ENCODE results near the gene PAK3. TPM values are rescaled to one million over a fixed set of nuclear protein-coding genes. Genes with fewer than 3 reads are reported as not detected.

Gene PAK3
- total RNA-seq, 1 donor from 2014 or later: not detected

DNA sequence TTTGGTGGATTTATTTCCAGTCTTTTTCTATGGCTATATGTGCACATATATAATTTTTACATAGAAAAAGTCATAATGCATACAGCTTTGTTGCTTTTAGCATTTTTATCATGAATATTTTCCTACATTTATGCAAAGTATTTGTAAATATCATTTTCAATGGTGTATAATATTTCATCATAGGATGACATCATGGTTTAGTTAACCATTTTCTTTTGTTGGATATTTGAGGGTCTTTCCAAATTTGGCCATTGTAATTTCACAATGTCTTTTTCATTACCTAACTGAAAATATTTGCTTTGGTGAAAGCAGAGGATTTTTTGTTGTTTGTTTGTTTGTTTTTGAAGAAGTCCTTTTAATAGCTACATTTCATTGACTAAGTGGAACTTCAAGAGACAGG is 31.0 kb downstream of the PAK3 start:
- Mint-ChIP-seq H3K27ac (no peak overlapping the region), H3K4me1 (peaks cover 4% of the 10 kb centered on the region), H3K36me3 (ENCODE audit: low read depth) (no peaks in the 10 kb centered on the region), H3K27me3 (no peaks in the 10 kb centered on the region), H3K4me3 (no peak overlapping the region), H3K9me3 (no peaks in the 10 kb centered on the region)
- ChIA-PET CTCF (no interaction called here), POLR2A (no interaction called here)
- TF ChIP-seq, protein P1, sequence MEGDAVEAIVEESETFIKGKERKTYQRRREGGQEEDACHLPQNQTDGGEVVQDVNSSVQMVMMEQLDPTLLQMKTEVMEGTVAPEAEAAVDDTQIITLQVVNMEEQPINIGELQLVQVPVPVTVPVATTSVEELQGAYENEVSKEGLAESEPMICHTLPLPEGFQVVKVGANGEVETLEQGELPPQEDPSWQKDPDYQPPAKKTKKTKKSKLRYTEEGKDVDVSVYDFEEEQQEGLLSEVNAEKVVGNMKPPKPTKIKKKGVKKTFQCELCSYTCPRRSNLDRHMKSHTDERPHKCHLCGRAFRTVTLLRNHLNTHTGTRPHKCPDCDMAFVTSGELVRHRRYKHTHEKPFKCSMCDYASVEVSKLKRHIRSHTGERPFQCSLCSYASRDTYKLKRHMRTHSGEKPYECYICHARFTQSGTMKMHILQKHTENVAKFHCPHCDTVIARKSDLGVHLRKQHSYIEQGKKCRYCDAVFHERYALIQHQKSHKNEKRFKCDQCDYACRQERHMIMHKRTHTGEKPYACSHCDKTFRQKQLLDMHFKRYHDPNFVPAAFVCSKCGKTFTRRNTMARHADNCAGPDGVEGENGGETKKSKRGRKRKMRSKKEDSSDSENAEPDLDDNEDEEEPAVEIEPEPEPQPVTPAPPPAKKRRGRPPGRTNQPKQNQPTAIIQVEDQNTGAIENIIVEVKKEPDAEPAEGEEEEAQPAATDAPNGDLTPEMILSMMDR (IDR thresholded peaks at IDR 0.05): no peak
- ATAC-seq (ENCODE audit: low read depth) (no peak), DNase-seq (no peak)
- intact Hi-C loops (cut with micrococcal nuclease): no loop called here

DNA sequence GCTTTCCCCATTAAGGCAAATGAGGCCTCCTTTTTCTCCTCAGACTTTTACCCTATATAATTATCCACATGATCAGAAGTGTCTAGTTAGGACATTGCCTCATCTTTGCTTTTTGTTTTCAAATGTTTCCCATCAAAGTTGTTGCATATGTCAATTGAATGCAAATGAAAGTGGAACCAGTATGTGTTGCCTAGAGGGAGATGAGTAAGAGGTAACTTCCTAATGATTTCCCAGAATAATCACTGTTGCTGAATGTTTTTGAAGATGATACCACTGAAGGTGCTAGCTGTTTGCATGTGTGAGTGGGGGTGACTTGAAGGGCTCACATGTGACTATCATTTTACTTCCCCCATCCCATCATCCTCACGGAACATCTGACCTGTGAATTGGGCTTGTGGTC is 33.9 kb downstream of the PAK3 start:
- H3K9me3 Mint-ChIP-seq: no peaks in the 10 kb centered on the region
- CTCF ChIA-PET: no interaction called here
- H3K4me1 Mint-ChIP-seq: no peaks in the 10 kb centered on the region
- intact Hi-C loops (cut with micrococcal nuclease): no loop called here
- H3K4me3 Mint-ChIP-seq: no peak overlapping the region
- no peaks in the 10 kb centered on the region for H3K36me3 Mint-ChIP-seq (ENCODE audit: low read depth)
- no peaks in the 10 kb centered on the region for H3K27me3 Mint-ChIP-seq
- no peak for ATAC-seq (ENCODE audit: low read depth)
- no peak overlapping the region for H3K27ac Mint-ChIP-seq
- TF ChIP-seq, protein P1 (IDR thresholded peaks at IDR 0.05): no peak
- no peak for DNase-seq
- POLR2A ChIA-PET: no interaction called here

DNA sequence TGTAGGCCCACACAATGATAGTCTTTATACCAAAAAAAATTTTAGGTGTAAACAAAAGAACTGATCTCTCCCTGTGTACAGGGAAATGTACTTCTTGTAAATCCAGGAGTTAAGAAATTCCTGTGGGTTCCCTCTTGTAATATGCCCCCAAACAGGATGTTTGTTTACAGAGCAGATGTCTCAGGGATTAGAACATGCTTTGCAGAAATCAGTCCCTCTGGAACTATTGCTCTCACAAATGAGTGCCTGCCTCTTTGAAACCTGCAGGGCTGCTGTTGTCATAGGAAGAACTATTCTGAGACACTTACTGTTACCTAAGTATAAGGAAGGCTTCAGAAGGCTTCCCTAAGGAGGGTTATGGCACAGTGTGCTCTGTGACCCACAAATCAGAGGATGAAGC is 35.6 kb downstream of the PAK3 start:
- Mint-ChIP-seq H3K27me3 (no peaks in the 10 kb centered on the region), H3K36me3 (ENCODE audit: low read depth) (no peaks in the 10 kb centered on the region), H3K27ac (no peak overlapping the region), H3K4me3 (no peak overlapping the region), H3K4me1 (no peaks in the 10 kb centered on the region), H3K9me3 (no peaks in the 10 kb centered on the region)
- TF ChIP-seq, protein P1 (IDR thresholded peaks at IDR 0.05): no peak
- ATAC-seq (ENCODE audit: low read depth) (no peak), DNase-seq (no peak)
- ChIA-PET CTCF (no interaction called here), POLR2A (no interaction called here)
- intact Hi-C loops (cut with micrococcal nuclease): no loop called here

DNA sequence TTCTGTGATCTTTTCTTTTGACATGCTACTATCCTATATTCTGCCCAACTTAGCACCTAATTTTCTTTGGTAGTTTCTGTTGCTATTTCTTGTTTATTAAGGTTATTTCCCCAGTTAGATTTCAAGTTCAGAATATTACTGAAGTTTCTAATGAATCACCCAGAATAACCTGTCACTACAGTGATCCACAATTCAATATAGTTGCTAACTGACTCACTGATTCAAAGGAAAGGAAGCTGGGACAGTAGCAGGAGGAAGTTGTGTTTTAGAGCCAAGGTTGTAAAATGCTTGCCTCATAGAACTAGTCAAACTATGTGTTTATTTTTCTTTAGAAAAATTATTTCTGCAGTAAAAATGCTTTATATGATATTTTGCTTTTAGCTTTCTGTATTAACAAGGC is 37.4 kb downstream of the PAK3 start:
- Mint-ChIP-seq H3K4me3 (no peak overlapping the region), H3K27me3 (no peaks in the 10 kb centered on the region), H3K9me3 (no peaks in the 10 kb centered on the region), H3K36me3 (ENCODE audit: low read depth) (no peaks in the 10 kb centered on the region), H3K27ac (no peak overlapping the region), H3K4me1 (no peaks in the 10 kb centered on the region)
- CTCF ChIA-PET: no interaction called here
- POLR2A ChIA-PET: no interaction called here
- DNase-seq (no peak), ATAC-seq (ENCODE audit: low read depth) (no peak)
- TF ChIP-seq, protein P1 (IDR thresholded peaks at IDR 0.05): no peak
- intact Hi-C loops (cut with micrococcal nuclease): no loop called here

DNA sequence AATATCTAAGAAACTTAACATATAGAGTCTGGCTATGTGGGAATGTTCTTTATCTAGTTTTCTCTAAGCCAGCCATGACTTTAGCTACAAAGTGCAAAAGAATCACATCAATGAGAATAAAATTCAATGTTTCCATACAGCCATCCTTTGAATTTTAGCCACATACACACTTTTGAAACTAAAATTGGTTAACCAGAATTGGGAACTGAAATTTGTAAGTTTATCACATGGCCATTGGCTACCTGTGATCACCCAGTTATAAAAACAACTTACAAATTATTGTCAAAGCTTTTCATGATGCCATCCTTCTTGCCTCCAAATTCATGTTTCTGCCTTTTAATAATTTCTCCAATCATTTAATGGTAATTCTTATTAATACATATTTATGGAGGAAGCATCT is 49.9 kb downstream of the PAK3 start:
- DNase-seq: no peak
- POLR2A ChIA-PET: no interaction called here
- CTCF ChIA-PET: no interaction called here
- intact Hi-C loops (cut with micrococcal nuclease): no loop called here
- TF ChIP-seq, protein P1 (IDR thresholded peaks at IDR 0.05): no peak
- Mint-ChIP-seq H3K4me1 (no peaks in the 10 kb centered on the region), H3K36me3 (ENCODE audit: low read depth) (no peaks in the 10 kb centered on the region), H3K27ac (no peak overlapping the region), H3K27me3 (peaks cover 3% of the 10 kb centered on the region), H3K9me3 (peaks cover 3% of the 10 kb centered on the region), H3K4me3 (no peak overlapping the region)
- no peak for ATAC-seq (ENCODE audit: low read depth)
